Glutamatergic neuron (in vitro differentiated cells): ENCODE data around the gene RWDD4. TPM values are rescaled to one million over a fixed set of nuclear protein-coding genes. Genes with fewer than 3 reads are reported as not detected.

ENCODE experiments used
- DNase-seq: peaks from one replicate; pipeline ENCODE4 v3.0.0; 2022
- H3K27ac Mint-ChIP-seq: one replicate; pipeline ENCODE4 v1.8.0; 2020; ENCODE audit warnings: mild to moderate bottlenecking, mixed read lengths, inconsistent platforms; ENCODE audit not compliant: unreplicated experiment
- H3K27me3 Mint-ChIP-seq: one replicate; pipeline ENCODE4 v1.8.0; 2020; ENCODE audit warnings: mild to moderate bottlenecking, moderate library complexity, mixed read lengths, inconsistent platforms; ENCODE audit not compliant: unreplicated experiment
- H3K36me3 Mint-ChIP-seq: one replicate; pipeline ENCODE4 v1.8.0; 2020; ENCODE audit warnings: mild to moderate bottlenecking, mixed read lengths, inconsistent platforms; ENCODE audit not compliant: unreplicated experiment
- H3K4me1 Mint-ChIP-seq: one replicate; pipeline ENCODE4 v1.8.0; 2020; ENCODE audit warnings: mild to moderate bottlenecking, low read depth, mixed read lengths, inconsistent platforms; ENCODE audit not compliant: unreplicated experiment
- H3K4me3 Mint-ChIP-seq: one replicate; pipeline ENCODE4 v1.8.0; 2020; ENCODE audit warnings: mild to moderate bottlenecking, mixed read lengths, inconsistent platforms; ENCODE audit not compliant: unreplicated experiment
- H3K9me3 Mint-ChIP-seq: one replicate; pipeline ENCODE4 v1.8.0; 2020; ENCODE audit warnings: mild to moderate bottlenecking, moderate library complexity, mixed read lengths, inconsistent platforms; ENCODE audit not compliant: unreplicated experiment
- total RNA-seq: library from RNA; stranded (reverse); fragmentation: NEBNext Ultra II Directional; extraction: Animal tissue kit (Norgen Biotek cat#: 25700); gene quantifications from one replicate; pipeline ENCODE4 v1.2.1, GENCODE V29; 2021; ENCODE audit not compliant: unreplicated experiment
- TF ChIP-seq, protein P1 (sequence below): fragments of 200-600 bp; sonication (generic); IDR thresholded peaks from one replicate; pipeline ENCODE4 v1.5.0; 2021; ENCODE audit not compliant: partially characterized antibody, unreplicated experiment

Gene RWDD4
- total RNA-seq, 1 donor from 2014 or later = 17.8 TPM

DNA sequence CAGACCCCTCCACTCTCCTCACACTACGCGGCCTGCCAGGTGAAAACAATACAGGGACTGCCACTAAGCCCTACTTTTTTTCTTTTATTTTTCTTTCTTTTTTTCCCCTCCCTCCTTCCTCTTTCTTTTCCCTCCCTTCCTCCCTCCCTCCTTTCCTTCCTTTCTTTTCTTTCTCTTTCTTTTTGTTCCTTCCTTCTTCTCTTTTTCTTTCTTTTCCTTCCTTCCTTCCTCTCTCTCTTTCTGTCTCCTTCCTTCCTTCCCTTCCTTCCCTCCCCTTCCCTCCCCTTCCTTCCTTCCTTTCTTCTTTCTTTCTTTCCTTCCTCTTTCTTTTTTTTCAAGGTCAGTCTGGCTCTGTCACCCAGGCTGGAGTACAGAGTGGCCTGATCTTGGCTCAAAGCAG is 41.9 kb downstream of the RWDD4 start:
- H3K4me1 Mint-ChIP-seq = peaks cover 14% of the 10 kb centered on the region
- no peaks in the 10 kb centered on the region for H3K36me3 Mint-ChIP-seq
- TF ChIP-seq, protein P1, sequence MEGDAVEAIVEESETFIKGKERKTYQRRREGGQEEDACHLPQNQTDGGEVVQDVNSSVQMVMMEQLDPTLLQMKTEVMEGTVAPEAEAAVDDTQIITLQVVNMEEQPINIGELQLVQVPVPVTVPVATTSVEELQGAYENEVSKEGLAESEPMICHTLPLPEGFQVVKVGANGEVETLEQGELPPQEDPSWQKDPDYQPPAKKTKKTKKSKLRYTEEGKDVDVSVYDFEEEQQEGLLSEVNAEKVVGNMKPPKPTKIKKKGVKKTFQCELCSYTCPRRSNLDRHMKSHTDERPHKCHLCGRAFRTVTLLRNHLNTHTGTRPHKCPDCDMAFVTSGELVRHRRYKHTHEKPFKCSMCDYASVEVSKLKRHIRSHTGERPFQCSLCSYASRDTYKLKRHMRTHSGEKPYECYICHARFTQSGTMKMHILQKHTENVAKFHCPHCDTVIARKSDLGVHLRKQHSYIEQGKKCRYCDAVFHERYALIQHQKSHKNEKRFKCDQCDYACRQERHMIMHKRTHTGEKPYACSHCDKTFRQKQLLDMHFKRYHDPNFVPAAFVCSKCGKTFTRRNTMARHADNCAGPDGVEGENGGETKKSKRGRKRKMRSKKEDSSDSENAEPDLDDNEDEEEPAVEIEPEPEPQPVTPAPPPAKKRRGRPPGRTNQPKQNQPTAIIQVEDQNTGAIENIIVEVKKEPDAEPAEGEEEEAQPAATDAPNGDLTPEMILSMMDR = no peak
- H3K9me3 Mint-ChIP-seq = peaks cover 2% of the 10 kb centered on the region
- DNase-seq = no peak
- H3K27me3 Mint-ChIP-seq = no peaks in the 10 kb centered on the region
- H3K4me3 Mint-ChIP-seq = no peak overlapping the region
- H3K27ac Mint-ChIP-seq = no peak overlapping the region

GRCh38 chr4:183612329-183613250 is 46.4 kb downstream of the RWDD4 start:
- Mint-ChIP-seq H3K27ac (no peak overlapping the region), H3K4me3 (no peak overlapping the region), H3K36me3 (no peaks in the 10 kb centered on the region), H3K9me3 (peaks cover 2% of the 10 kb centered on the region), H3K4me1 (peaks cover 6% of the 10 kb centered on the region), H3K27me3 (no peaks in the 10 kb centered on the region)
- TF ChIP-seq, protein P1 = no peak
- DNase-seq = no peak

DNA sequence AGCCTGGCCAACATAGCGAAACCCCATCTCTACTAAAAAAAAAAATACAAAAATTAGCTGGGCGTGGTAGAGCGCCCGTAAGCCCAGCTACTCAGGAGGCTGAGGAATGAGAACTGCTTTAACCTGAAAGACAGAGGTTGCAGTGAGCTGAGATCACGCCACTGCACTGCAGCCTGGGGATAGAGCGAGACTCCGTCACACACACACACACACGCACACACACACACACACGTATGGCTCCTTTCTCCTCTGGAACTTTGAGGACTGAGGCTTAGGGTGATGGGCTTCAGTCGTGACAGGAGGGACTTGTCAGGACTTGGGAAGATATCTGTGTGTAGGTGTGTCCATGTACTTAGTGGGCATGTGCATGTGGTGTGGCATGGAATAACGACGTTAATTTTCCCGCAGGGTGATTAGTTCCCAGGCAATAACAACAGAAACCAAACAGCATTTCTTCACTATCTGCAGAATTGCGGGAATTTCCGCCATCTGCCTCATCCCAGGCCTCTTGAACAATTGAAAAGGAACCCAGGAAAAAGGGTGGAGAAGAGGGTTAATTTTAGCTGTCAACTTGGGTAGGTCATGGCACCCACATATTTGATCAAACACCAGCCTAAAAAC is 47.7 kb downstream of the RWDD4 start:
- H3K27ac Mint-ChIP-seq = no peak overlapping the region
- TF ChIP-seq, protein P1 = no peak
- peaks cover 2% of the 10 kb centered on the region for H3K9me3 Mint-ChIP-seq
- DNase-seq = no peak
- peaks cover 6% of the 10 kb centered on the region for H3K4me1 Mint-ChIP-seq
- H3K36me3 Mint-ChIP-seq = no peaks in the 10 kb centered on the region
- H3K27me3 Mint-ChIP-seq = no peaks in the 10 kb centered on the region
- H3K4me3 Mint-ChIP-seq = no peak overlapping the region

DNA sequence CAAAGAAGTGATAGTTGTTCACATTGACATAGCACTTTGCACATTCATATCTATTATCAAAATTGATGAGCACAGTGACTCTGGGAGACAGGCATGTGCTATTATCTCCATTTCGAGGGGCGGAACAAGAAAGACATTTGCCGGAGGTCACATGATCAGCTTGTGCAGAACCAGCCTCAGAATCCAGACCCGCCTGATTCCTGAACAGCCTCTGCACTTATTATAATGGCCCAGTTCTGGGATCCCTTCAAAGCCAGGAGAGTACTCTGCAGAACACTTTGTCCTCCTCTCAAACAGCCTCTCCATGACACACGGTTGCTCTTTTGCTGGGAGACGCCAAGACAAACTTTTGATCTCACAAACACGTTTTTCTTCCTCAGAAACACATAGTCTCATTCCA is 48.4 kb downstream of the RWDD4 start:
- no peak overlapping the region for H3K27ac Mint-ChIP-seq
- DNase-seq = no peak
- H3K4me1 Mint-ChIP-seq = peaks cover 6% of the 10 kb centered on the region
- H3K36me3 Mint-ChIP-seq = no peaks in the 10 kb centered on the region
- H3K4me3 Mint-ChIP-seq = no peak overlapping the region
- H3K27me3 Mint-ChIP-seq = no peaks in the 10 kb centered on the region
- peaks cover 2% of the 10 kb centered on the region for H3K9me3 Mint-ChIP-seq
- TF ChIP-seq, protein P1 = no peak

GRCh38 chr4:183610033-183610432 is 49.0 kb downstream of the RWDD4 start:
- peaks cover 2% of the 10 kb centered on the region for H3K9me3 Mint-ChIP-seq
- H3K4me1 Mint-ChIP-seq = peaks cover 6% of the 10 kb centered on the region
- no peak for DNase-seq
- H3K27me3 Mint-ChIP-seq = no peaks in the 10 kb centered on the region
- H3K36me3 Mint-ChIP-seq = no peaks in the 10 kb centered on the region
- TF ChIP-seq, protein P1 = no peak
- no peak overlapping the region for H3K27ac Mint-ChIP-seq
- H3K4me3 Mint-ChIP-seq = no peak overlapping the region
